ENCODE results near the gene AQP5.
"Not testable (repeated sequence)": the region's sequence is repeated elsewhere in the genome, so short reads cannot be mapped to it uniquely, and the experiment has no call there.

AQP5 gene

GRCh38 chr12:49983892-49984291 lies 22.2 kb downstream of the AQP5 start:
- no peak for DNase-seq

- no peak for DNase-seq
Observed at GRCh38 chr12:49984476-49985359, 23.0 kb downstream of the AQP5 start.

- DNase-seq, result no peak
Observed at GRCh38 chr12:49985981-49986380, 24.3 kb downstream of the AQP5 start.

GRCh38 chr12:49986476-49986875 lies 24.8 kb downstream of the AQP5 start:
- DNase-seq, result not testable (repeated sequence)

- DNase-seq, result no peak
Observed at GRCh38 chr12:49987625-49988303, 26.1 kb downstream of the AQP5 start.

GRCh38 chr12:49989400-49989799 lies 27.7 kb downstream of the AQP5 start:
- DNase-seq, result not testable (repeated sequence)

GRCh38 chr12:49990273-49990672 lies 28.6 kb downstream of the AQP5 start:
- no peak for DNase-seq

- DNase-seq, result no peak
Observed at GRCh38 chr12:49998453-49998852, 36.8 kb downstream of the AQP5 start.

- DNase-seq, result no peak
Observed at GRCh38 chr12:50003595-50003994, 41.9 kb downstream of the AQP5 start.

GRCh38 chr12:50004696-50005095 lies 43.0 kb downstream of the AQP5 start:
- DNase-seq, result no peak

GRCh38 chr12:50005175-50005574 lies 43.5 kb downstream of the AQP5 start:
- no peak for DNase-seq

GRCh38 chr12:50006280-50006679 lies 44.6 kb downstream of the AQP5 start:
- DNase-seq, result no peak

GRCh38 chr12:50006754-50007442 lies 45.2 kb downstream of the AQP5 start:
- DNase-seq, result no peak

GRCh38 chr12:50013361-50014147 lies 51.9 kb downstream of the AQP5 start:
- no peak for DNase-seq

GRCh38 chr12:50014342-50014741 lies 52.7 kb downstream of the AQP5 start:
- DNase-seq, result no peak
